GOT3 (cell line): ENCODE data around the gene PLA2G4E.

Experiments used
- DNase-seq: peaks from one replicate; lab custom pipeline; 2025; ENCODE audit warnings: mixed read lengths; lab: John Stamatoyannopoulos, UW

Gene PLA2G4E, protein sequence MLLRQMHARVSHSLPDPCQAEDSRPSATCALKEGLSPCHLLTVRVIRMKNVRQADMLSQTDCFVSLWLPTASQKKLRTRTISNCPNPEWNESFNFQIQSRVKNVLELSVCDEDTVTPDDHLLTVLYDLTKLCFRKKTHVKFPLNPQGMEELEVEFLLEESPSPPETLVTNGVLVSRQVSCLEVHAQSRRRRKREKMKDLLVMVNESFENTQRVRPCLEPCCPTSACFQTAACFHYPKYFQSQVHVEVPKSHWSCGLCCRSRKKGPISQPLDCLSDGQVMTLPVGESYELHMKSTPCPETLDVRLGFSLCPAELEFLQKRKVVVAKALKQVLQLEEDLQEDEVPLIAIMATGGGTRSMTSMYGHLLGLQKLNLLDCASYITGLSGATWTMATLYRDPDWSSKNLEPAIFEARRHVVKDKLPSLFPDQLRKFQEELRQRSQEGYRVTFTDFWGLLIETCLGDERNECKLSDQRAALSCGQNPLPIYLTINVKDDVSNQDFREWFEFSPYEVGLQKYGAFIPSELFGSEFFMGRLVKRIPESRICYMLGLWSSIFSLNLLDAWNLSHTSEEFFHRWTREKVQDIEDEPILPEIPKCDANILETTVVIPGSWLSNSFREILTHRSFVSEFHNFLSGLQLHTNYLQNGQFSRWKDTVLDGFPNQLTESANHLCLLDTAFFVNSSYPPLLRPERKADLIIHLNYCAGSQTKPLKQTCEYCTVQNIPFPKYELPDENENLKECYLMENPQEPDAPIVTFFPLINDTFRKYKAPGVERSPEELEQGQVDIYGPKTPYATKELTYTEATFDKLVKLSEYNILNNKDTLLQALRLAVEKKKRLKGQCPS

DNA sequence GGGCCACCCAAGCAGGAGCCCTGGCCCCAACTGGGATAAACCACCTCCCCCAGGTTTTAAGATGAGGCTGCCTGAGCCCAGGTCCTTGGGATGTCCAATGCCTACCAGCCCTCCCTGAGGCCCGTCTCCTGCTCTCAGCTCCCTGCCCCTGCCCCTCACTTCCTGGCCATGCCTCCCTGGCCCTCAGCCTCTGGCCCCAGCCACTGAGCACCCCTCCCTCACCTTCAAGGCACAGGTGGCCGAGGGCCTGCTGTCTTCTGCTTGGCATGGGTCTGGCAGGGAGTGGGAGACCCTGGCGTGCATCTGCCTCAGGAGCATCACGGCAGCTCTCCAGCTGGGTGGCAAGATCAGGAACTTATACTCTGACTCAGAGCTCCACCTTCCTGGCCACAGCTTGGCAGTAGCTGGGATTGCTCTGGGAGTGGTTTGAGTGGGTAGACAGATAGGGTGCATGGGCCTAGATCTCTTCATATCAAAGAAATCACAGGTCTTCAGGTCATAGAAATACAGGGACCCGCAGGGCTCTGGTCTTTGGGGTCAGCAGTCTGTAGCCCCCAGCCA, at the start of gene PLA2G4E:
Gene PLA2G4E (minus strand): TSS at position 330 of the 561 bp plus-strand sequence. CDS start 12 bp downstream, at position 318.
- no peak for DNase-seq

DNA sequence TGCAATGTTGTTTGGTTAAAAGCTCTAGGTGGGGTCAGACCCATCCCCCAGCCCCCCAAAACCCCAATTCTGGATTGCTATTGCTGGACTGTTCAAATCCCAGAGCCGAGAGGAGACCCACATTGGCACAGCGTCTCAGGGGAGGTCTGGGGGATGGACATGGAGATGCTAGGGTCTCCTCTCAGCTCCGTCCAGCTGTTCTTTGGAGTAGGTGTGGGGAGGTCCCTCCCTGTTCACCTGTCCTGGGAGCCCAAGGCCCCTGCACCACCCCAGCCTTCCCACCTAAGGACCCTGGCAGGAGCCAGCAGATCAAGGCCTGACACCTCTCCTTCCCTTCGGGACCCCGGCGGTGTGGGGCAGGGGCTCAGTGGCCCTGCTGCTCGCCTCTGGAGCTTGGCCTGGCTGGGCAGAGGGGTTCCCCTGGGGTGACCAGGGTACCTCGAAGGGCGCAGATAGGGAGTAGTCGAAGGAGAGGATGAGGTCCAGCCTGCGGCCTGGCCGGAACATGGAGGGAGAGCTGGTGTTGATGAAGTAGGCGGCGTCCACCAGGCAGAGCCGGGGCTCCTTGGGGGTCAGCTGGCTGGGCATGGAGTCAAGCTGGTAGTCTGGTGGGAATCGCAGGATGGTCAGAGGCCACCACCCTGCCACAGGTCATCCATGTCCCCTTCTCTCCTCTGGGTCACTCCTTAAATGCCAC, 49.6 kb upstream of the PLA2G4E start:
- no peak for DNase-seq

DNA sequence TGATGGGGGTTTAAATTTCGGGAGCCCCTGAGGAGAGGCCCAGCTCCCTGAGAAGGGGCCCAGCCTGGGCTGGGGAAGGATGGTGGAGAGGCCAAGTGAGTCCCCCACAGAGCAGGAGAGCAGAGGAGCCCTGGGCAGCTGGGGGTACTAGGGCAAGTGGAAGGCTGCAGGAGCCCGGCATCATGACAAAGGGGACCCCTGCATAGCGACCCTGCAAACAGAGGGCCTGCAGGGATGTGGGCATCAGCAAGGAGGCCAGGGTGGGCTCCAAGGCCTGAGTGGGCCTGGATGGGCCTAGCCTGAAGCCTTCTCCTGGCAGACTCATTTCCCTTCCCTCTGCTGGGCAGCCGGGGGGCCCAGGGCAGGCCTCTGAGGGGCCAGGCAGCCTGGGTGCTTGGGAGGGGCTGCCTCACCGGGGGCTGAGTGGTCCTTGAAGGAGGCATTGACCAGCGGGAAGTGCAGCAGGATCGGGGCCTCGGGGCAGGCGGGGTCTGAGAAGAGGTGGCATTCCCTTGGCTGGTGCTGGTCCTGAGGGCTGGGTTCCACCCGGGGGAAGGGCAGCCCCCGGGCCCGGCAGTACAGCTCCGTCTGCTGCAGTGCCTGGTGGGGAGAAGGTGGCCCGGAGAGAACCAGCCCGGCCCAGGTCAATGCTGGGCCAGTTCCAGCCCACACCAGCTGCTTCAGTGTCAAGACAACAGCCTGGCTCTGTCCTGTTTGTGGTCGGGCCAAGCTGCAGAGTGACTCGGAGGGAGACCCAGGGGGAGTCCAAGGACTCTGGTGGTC, 48.8 kb upstream of the PLA2G4E start:
- DNase-seq = no peak

DNA sequence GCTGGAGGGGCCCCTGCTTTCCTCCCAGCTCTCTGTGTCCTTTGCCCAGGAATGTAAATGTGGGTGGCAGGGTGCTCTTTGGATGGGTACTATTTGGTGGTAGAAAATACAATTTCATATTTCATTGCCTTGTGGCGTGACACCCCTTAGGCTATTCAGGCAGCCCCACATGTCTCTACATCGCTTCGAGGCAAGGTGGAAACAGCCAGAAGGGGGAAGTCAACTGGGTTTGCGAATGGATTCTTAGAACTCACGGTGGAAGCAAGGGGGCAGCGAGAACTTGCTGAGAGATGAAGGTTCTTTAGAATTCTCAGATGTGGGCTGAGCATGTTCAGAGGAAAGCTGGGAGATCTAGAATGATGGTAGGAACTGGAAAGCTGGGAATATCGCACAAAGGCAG, 48.2 kb upstream of the PLA2G4E start:
- no peak for DNase-seq

DNA sequence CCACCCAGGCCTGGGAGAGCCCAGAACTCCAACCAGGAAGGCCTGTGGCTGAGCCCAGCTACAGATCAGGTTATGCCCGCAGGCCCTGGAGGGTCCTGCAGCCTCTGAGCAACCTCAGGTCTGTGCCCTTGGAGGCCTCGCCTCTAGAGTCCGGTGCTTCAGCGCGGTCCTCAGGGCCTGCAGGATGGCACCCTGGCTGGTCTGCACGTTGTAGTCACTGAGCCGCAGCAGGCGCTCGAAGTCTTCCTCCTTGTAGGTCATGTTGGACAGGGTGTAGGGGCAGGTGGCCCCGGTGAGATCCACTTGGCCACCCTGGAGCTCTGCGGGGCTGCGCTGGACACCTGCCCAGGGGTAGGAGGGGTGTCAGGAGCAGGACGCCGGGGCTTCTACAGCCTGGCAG, 47.8 kb upstream of the PLA2G4E start:
- no peak for DNase-seq

DNA sequence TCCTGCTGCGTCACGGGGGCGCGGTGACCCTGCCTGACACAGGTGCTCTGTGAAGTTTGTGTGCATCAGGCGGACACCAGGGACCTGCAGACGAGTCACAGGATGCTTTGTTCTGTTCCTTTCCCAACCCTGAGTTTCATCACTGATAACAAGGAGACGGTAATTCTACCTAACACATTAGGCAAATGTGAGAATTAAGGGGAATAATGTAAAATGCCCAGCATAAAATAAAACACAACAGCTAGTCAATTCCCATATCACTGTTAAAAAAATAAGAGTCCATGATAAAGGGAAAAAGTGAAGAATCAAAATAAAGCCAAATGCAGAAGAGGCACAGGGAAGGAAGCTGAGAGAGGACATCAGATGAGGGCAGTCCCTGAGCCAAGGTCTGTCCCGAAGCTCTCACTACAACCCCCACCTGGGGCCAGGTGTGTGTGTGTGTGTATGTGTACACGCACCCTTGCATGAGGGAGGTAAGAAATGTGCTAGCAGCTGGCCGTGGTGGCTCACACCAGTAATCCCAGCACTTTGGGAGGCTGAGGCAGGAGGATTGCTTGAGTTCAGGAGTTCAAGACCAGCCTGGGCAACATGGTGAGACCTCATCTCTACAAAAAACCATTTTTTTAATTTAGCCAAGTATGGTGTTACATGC, 46.0 kb upstream of the PLA2G4E start:
- no peak for DNase-seq

DNA sequence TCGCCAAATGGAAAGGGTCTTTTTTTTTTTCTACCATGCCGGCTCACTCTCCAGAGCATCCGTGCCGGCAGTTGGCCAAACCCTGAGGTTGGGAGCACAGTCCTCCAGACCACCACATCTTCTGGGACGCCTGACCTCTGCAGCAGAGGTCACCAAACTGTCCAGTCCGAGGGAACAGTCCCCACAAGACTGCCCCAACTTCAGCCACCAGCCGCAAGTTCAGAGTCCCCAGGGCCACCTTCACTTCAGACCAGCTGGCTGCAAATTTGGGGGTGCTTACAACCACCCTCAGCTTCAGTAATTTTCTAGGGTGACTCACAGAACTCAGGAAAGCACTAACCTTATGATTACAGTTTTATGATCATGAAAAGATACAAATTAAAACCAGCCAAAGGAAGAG, 44.6 kb upstream of the PLA2G4E start:
- no peak for DNase-seq

DNA sequence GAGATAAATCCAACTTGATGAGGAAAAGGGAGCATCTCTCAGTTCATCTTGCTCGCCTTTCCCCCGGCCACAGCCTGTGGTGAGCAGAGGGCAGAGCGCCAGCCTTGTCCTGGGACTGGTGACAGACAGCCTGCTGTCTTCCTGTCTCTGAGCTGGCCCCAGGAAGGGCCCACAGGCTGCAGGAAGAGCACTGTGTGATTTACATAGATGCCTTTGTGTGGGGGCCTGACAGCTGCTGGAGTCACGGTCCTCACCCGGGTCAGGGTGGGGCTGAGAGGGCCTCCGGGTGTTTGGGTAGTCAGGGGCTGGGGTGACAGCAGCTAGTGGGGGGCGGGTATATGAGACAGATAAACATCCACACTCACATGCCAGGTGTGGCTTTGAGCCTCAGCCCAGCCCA, 44.2 kb upstream of the PLA2G4E start:
- DNase-seq = no peak

DNA sequence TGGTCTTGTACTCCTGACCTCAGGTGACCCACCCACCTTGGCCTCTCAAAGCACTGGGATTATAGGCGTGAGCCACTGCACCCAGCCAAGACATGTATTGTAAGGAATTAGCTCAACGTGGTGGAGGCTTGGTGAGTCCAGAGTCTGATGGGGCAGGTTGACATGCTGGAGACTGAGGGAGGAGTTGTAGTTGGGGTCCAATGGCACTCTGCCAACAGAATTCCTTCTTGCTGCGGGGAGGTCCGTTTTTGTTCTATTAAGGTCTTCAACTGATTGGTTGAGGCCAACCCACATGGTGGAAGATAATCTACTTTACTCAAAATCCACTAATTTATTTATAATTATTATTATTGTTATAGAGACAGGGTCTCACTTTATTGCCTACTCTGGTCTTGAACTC, 43.4 kb upstream of the PLA2G4E start:
- DNase-seq = no peak

DNA sequence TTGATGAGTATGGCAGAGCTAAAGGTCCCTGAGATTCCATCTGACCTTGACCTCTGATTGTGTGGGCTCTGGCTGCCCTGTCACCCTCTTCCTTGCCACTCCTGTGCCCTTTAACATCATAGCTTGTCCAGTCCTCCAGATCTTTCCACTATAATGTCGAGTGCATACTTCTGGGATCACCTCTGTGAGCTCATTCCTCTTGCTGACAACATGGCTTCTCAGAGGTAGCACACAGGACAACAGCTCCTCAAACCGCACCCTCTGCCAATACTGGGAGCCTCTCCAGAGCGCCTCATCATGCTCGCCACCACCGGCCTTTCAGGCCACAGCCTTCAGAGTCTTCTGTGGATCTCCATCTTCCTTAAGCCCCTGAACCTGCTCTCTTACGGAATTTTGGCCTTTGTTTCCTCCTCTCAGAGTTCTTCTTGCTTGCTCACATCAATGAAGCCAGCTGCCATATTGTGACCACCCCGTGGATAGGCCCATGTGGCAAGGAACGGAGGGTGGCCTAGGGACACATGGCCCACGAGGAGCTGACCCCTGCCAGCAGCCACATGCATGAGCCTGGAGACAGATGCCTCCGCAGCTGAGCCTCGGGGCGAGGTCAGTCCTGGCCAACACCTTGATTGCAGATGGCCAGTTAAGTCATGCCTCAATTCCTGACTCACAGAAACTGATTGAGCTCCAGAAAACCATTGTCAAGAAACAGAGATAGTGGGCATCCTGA, 42.4 kb upstream of the PLA2G4E start:
- no peak for DNase-seq

DNA sequence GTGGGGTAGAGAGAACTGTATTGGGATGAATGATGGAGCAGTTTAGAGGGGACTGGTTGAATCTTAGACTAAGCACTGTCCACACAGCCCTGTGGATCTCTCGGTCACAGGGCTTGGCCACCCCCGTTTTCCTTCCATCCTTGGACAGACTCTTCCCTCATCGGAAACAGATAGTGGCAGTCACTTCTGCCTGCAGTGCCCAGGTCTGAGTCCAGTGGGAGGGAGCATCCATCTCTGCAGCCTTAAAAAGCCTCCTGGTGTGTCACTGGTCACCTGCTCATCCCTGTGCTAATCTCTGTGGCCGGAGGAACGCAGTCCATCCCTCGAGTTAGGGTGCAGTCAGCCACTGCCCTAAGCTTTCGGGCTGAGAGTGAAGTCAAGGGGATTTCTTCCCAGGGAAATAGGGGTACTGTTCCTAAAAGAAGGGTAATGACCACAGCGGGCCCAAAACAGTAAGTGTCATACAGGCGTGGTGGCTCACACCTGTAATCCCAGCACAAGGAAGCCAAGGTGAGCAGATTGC, 41.5 kb upstream of the PLA2G4E start:
- no peak for DNase-seq

DNA sequence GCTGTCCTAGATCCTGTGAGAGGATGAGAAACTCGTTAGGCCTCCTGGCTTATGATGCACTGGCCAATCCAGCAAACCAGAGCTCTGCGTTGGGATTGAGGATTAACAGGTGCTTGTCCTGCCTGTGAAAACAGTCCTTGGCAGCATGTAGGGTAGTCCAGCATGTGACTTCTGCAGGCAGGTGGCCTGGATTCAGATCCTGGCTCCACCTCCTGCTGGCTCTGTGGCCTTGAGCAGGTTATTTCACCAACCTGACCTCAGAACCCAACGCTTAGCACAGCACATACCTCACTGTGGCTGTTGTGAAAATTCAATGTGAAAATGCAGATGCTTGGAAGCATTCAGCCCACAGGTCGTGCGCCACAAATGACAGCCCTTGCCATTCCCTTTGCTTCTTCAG, 40.0 kb upstream of the PLA2G4E start:
- no peak for DNase-seq

DNA sequence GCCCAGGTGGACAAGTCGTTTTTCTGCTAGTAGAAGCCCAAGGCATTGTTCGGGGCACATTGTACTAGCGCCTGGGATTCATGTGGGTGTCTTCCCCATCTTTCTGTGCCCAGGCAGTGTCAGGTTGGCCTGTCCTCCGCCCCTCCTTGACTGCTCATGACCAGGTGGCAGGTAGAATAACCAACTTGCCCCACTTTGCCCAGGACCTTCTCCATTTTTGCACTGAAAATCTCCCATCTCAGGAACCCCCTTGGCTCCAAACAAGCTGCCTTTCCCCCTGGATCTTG, 39.6 kb upstream of the PLA2G4E start:
- DNase-seq = no peak

DNA sequence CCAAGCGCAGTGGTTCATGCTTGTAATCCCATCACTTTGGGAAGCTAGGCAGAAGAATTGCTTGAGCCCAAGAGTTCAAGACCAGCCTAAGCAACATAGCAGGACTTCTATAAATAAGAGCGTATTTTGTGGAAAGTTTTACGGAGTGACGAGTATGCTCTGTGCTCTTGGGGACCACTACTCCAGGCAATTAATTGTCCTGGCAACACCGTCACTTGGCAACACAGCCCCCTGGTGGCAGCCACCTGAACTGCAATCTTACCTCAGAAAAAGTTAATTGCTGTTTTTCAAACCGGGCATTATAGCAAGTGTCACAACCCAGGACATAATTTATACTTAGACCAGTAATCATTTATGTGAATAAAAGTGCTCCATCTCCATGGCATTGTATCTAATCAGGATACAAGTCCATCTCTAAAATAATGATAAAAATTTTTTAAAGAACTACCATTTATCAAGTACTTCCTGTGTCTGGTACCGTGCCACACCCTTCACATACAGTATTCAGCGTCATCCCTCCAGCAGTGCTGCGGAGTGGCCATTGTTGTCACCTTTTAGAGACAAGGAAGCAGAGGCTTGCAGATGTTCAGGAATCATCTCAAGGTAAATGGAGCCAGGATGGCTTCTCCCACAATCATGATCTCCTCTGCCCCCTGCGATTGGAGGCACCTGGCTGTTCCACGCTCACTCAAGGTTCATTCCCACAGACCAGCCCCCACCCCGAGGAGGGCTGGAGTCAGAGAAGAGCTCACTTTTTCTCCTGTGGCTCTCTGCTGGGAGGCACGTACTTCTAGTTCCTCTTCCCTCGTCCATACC, 39.0 kb upstream of the PLA2G4E start:
- no peak for DNase-seq

DNA sequence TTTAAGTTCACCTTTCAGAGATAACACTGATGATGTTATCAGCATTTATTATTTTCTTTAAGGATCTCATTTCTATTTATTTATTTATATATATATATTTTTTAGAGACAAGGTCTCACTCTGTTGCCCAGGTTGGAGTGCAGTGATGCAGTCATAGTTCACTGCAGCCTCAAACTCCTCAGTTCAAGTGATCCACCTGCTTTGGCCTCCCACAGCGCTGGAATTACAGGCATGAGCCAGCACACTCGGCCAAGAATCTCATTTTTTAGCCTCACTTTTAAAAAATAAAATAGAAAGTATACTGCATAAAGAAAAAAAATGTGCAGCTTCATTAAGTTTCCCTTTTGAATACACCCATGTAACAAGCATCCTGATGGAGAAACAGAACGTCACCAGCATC, 37.9 kb upstream of the PLA2G4E start:
- DNase-seq = no peak

DNA sequence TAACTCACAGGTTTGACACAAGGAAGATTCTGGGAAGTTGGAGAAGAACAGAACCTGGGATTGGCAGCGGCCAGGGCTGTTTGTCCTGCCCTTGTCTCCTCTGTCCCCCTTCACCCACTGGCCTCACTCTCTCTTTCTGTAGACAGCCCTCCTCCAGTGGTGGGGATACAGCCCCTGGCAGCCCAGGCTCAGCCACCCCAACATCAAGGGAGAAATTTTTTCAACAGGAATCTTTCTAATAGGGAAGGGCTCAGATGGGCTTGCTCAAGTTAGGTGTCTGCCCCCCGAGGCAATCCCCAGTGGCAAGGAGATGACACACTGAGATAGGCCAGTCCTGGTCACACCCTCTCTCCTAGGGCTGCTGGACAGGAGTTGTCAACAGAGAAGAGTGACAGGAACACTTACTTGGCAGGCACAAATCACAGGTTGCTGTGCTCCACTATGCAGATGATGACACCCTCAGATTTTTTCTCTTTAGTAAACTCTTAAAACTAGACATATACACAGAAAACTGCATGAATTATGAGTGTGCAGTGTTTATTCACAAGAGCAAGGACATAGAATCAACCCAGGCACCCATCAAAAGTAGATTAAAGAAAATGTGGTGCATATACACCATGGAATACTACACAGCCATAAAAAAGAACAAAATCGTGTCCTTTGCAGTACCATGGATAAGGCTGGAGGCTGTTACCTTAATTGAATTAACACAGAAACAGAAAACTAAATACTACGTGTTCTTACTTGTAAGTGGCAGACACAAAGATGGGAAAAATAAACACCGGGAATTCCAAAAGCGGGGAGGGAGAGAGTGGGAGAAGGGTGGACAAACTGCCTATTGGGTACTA, 37.2 kb upstream of the PLA2G4E start:
- DNase-seq = no peak

DNA sequence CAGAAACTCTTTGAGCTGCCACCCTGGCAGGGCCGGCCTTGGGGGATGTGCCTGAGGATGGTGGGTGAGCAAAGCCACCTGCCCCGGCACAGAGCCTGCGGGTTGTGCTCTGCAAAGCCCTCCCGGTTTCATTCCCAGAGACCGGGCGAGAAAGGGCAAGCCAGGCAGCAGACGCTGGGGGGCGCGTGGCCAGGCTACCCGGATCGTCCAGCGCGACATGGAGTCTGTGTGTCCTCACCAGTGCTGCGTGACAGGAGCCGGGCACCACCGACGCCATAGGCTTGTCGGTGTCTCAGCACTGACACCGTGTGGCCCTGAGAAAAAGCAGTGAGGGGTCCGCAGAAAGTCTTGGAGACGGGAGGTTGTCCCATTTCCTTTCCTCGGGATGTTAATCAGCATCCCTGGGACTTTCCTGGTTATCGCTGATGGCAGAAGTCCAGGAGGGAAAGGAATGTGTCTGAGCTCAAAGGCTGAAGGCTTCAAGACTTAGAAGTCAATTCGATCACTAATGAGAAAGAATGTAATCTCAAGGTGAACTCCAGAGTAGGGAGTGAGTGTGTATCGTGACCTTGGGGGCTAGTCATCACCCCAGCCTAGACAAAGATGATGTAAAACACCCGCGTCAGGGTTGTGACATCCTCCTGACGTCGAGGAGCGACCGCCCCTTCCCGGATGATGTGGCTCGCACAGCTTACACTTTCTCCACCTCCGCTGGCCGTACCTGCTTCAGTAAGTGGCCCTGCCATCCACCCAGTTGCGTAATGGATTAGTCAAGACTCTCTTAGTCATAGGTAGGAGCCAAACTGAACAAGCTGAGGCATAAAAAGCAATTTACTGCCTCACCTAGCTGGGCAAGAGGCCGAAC, 36.3 kb upstream of the PLA2G4E start:
- peak; percentile 22 for DNase-seq
